IPS DF 19.7 (cell line): ENCODE results near the gene AMY1B.
"Not testable (repeated sequence)": the region's sequence is repeated elsewhere in the genome, so short reads cannot be mapped to it uniquely, and the experiment has no call there.

Experiments
- DNase-seq: peaks from one replicate; pipeline ENCODE4 v3.0.0-alpha.2; 2013; ENCODE audit warnings: low read depth, low spot score

The AMY1B gene

DNA sequence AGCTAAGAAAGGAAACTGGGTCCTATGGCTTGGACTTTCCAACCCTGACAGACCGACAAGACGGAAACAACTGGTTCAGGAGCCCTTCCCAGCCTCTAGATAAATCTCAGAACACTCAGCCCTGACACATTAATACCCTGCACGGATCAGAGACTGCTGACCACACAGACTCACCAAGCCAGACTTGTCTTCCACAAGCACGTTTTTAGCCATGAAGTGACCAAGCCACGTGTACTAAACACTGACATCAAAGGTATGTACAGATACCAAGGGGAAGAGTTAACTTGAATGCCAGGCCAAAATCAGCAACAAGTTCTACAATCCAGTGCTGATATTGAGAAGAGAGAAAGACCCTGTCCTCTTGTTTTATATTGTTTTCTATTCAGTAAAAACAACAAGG is at the start of gene AMY1B:
AMY1B (minus strand) TSS at position 101 of the 400 bp plus-strand sequence. CDS start 571 bp downstream, outside the sequence.
- not testable (repeated sequence) for DNase-seq

- DNase-seq = not testable (repeated sequence)
Measured at GRCh38 chr1:103745040-103745439, 49.0 kb upstream of the AMY1B start.

- not testable (repeated sequence) for DNase-seq
Measured at GRCh38 chr1:103744449-103744848, 48.4 kb upstream of the AMY1B start.

DNA sequence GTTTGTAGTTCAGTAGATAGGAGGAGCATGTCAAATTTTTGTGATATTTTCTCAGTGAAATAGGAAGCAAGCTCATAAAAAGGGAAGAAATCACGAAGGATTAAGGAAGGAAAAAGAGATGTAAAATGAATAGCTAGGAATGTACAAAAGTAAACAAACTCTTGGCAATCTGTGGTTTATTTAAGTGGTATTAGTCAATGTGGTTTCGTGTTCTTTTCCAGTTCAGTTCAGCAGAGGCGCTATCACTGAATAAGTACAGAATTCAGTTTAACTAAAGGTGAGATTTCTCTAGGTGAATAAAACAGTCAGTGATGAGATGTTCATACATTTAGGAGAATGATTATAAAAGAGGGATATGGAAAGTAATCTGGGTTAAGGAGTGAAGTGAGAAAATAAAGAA is 42.0 kb upstream of the AMY1B start:
- not testable (repeated sequence) for DNase-seq

GRCh38 chr1:103735334-103735733 is 39.3 kb upstream of the AMY1B start:
- not testable (repeated sequence) for DNase-seq

DNA sequence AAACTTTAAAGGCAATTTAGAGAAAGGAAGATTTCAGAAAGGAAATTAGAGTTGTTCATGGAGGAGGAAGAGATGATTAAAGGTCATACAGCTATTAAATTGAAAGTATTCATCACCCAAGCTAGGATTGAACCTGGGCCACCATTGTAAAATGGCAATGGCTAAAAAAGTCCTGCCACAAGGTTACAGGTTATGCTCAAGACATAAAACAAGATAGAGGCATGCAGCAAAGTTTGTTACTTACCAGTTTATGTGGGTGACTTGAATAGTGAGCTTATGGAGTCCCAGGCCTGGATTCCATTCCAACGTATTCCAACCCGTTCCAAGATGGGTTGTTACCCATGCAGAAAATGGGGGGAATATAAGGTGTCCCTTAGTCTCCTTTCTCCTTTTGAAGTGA is 25.5 kb upstream of the AMY1B start:
- not testable (repeated sequence) for DNase-seq

GRCh38 chr1:103717404-103717803 is 21.4 kb upstream of the AMY1B start:
- DNase-seq = not testable (repeated sequence)

DNA sequence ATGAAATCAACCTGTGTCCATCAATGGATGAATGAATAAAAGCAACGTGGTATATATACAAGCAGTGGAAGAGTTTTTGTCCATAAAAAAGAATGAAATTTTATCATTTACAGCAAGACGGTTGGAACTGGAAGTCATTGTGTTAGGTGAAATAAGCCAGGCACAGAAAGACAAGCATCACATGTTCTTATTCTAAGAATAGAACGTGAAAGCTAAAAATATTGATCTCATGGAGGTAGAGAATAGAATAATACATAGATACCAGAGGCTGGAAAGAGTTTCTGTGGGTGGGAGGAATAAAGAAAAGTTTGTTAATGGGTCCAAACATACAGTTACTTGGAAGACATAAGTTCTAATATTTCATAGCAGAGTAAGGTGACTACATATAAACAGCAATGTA is 14.4 kb upstream of the AMY1B start:
- not testable (repeated sequence) for DNase-seq

DNA sequence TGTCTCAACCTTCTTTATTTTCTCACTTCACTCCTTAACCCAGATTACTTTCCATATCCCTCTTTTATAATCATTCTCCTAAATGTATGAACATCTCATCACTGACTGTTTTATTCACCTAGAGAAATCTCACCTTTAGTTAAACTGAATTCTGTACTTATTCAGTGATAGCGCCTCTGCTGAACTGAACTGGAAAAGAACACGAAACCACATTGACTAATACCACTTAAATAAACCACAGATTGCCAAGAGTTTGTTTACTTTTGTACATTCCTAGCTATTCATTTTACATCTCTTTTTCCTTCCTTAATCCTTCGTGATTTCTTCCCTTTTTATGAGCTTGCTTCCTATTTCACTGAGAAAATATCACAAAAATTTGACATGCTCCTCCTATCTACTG is 11.7 kb upstream of the AMY1B start:
- not testable (repeated sequence) for DNase-seq

DNA sequence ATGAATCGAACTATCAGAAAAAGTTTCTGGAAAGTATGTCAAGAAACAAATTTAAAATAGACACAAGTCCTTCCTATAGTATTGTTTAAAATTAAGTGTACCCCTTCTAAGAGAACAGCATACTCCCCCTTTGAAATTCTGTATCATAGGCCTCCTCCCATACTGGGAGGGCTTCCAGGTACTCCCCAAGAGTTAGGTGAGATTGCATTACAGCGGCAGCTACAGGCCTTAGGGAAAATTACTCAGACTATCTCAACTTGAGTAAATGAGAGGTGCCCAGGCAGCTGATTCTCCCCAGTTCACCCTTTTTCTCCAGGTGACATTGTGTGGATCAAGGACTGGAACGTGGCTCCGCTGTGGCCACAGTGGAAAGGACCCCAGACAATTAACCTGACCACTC is 5.2 kb upstream of the AMY1B start:
- not testable (repeated sequence) for DNase-seq

DNA sequence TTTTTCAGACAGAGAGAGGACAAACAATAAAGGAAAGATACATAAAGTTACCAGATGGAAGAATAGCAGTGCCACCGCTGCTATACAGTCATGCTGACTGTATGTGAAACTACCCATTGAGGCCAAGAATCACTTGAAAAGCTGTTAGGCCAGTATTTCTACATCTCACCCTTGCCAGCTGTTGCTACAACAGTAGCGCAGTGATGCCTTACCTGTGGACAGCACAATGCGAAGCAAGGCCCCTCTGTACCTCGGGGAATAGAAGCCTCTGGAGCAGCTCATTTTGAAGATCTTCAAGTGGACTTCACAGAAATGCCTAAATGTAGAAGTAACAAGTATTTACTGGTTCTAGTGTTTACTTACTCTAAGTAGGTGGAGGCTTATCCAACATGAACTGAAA is 4.7 kb upstream of the AMY1B start:
- not testable (repeated sequence) for DNase-seq

DNA sequence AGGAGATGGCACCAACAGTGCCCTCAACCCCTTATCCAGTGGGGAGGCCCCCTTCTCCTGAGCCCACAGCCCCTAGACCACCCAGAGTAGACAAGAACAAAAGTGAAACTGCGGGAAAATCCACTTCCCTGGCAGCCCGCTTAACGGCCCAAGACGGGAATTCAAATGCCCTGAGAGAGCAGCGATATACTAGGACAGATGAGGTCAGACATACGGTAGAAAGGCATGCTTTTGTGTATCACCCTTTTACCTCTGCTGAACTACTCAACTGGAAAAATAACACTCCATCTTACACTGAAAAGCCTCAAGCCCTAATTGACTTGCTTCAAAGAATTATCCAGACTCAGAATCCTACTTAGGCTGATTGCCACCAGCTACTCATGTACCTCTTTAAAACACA is 1.4 kb upstream of the AMY1B start:
- DNase-seq = not testable (repeated sequence)

GRCh38 chr1:103676335-103676734 is 19.7 kb downstream of the AMY1B start:
- DNase-seq = not testable (repeated sequence)

DNA sequence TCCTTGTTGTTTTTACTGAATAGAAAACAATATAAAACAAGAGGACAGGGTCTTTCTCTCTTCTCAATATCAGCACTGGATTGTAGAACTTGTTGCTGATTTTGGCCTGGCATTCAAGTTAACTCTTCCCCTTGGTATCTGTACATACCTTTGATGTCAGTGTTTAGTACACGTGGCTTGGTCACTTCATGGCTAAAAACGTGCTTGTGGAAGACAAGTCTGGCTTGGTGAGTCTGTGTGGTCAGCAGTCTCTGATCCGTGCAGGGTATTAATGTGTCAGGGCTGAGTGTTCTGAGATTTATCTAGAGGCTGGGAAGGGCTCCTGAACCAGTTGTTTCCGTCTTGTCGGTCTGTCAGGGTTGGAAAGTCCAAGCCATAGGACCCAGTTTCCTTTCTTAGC is 40.5 kb downstream of the AMY1B start, which contains the start of gene AMY1A:
AMY1A (plus strand) TSS at position 301 of the 400 bp plus-strand sequence. CDS start 571 bp downstream, outside the sequence.
- DNase-seq = not testable (repeated sequence)

GRCh38 chr1:103654133-103654532 is 41.9 kb downstream of the AMY1B start:
- not testable (repeated sequence) for DNase-seq

- not testable (repeated sequence) for DNase-seq
Measured at GRCh38 chr1:103650889-103651288, 45.1 kb downstream of the AMY1B start.

- DNase-seq = not testable (repeated sequence)
Measured at GRCh38 chr1:103650305-103650704, 45.7 kb downstream of the AMY1B start.

DNA sequence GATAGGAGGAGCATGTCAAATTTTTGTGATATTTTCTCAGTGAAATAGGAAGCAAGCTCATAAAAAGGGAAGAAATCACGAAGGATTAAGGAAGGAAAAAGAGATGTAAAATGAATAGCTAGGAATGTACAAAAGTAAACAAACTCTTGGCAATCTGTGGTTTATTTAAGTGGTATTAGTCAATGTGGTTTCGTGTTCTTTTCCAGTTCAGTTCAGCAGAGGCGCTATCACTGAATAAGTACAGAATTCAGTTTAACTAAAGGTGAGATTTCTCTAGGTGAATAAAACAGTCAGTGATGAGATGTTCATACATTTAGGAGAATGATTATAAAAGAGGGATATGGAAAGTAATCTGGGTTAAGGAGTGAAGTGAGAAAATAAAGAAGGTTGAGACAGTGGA is 52.1 kb downstream of the AMY1B start:
- not testable (repeated sequence) for DNase-seq

GRCh38 chr1:103641194-103641593 is 54.8 kb downstream of the AMY1B start:
- not testable (repeated sequence) for DNase-seq
